T1000 (cell line): ENCODE results near the gene TRPM6.
"Not testable (repeated sequence)": the region's sequence is repeated elsewhere in the genome, so short reads cannot be mapped to it uniquely, and the experiment has no call there.

ENCODE experiments used
- DNase-seq: peaks from one replicate; lab custom pipeline; 2025; ENCODE audit warnings: mixed read lengths; lab: John Stamatoyannopoulos, UW

The TRPM6 gene

DNA sequence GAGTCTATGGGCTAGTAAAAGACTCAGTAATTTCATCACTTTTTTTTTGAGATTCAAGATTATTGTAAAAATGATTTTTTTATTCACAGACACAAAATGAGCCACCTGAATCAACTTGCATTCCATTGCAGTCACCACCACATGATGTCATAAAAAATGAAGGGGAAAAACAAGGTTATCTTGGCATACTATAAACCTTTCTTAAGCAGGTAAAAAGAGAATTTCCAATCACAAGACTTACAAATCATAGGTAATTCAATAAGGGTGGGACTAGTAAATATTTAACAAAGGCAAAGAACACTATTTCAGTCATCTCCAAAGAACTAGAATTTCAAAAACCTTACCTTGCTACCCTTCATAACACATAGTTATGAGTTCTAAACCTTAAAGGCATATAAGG, 30.7 kb downstream of the TRPM6 start:
- no peak for DNase-seq

DNA sequence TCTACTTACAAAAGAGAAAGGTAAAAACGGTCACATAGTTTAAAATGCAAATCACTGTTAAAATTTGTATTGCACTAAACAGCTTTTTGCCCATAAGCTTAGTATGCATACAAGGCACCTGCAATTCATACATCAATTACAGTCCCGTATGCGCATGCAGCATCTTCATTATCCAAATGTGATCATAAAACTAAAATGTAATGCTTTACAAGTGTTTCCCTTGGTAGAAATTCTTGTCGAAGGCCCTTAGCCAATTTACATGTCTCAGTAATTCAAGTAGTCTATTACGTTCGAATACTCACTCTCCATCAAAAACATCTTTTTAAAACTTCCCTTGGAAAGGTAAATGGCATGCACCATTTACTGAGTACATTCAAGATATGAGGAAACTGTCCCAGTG, 32.6 kb downstream of the TRPM6 start:
- DNase-seq: no peak

DNA sequence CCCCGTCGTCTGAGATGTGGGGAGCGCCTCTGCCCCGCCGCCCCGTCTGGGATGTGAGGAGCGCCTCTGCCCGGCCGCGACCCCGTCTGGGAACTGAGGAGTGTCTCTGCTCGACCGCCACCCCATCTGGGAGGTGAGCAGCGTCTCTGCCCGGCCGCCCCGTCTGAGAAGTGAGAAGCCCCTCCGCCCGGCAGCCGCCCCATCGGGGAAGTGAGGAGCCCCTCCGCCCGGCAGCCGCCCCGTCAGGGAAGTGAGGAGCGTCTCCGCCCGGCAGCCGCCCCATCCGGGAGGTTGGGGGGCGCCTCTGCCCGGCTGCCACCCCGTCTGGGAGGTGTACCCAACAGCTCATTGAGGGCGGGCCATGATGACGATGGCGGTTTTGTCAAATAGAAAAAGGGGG, 34.7 kb downstream of the TRPM6 start:
- not testable (repeated sequence) for DNase-seq

DNA sequence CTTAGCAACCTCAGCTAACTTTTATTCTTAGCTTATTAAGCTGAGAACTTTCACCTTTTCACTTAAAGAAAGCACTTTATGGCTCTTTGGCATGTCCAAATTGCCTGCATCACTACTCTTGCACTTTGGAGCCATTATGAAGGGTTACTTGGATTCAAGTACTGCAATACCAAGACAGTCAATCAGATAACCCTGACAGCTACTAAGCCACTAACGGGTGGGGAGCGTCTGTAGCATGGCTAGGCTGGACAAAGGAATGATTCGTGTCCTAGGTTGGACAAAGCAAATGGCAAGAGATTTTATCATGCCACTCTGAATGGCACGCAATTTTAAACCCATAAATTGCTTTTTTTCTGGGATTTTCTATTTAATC, 39.6 kb downstream of the TRPM6 start:
- DNase-seq: no peak

DNA sequence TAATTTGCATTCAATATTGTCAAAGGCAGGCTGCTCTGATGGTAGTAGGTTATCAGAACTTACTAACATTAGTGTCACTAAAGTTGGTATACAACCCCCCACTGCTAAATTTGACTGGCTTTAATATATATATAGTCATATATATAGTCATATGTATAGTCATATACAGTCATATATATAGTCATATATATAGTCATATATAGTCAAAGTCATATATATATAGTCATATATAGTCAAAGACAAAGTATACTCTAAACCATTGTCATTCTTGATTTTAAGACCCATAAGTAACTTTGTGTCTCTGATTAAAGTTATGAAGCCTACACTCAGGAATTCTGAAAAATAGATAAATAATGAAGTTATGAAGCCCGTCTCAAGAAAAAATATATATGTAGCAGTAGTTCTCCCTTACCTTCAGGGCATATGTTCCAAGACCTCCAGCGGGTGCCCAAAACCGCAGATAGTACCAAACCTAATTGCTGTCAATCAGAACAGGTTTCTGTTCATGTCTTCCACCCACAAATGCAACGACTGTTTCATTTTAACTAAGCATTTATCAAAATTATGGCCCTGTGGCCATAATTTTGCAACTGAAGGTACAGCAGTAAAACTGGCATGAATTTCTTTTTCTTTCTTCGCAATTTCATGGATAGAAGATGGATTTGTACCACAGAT, 40.1 kb downstream of the TRPM6 start:
- no peak for DNase-seq

DNA sequence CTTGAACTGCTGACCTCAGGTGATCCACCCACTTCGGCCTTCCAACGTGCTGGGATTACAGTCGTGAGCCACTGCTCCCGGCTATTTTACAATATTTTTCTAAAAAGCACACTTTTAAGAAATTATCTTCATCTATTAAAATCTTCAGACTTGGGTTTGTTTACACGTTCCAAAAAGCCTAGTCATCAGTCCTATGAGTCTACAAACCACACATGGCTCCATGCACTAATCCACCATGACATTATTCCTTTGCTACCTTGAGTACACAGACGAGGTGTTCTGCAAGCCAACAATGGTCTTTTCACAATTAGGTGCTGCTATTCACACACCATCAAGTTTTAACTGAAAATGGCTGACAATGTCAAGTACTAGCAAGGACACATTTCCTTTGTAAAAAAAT, 41.0 kb downstream of the TRPM6 start:
- DNase-seq: no peak

DNA sequence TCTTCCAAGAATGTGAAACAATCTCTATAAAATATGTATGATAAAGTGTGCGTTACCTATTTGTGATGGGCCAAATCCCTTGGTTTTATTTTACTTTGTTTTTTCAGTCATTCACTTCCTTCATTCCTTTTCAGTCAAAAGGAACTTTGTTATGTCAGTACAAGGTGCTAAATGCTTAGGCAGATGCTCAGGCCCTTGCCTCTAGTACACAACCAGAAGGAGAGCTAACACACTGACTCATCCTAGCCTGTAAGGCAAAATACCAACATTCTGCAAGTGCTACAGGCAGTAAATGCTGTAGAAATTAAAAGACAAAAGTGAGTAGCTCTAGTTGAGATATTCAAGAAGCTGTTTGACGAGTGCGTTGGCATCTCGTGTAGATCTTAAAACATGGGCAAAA, 49.4 kb downstream of the TRPM6 start:
- DNase-seq: no peak

DNA sequence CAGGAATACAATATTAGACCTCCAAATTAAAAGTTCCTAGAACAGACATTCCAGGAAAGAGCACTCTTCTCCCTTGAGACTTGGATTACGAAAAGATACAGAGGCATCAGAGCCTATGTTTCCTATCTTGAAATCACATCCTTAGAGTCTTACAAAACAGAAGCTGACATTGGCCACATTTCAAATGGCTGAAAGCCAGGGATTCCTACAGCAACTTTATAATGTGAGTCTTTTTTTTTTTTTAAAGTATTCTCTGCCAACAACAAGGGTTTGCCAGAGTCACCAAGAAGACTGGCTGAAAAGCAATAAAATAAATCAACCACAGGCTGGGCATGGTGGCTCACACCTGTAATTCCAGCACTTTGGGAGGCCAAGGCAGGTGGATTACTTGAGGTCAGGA, 63.1 kb downstream of the TRPM6 start:
- DNase-seq: peak; percentile 45

DNA sequence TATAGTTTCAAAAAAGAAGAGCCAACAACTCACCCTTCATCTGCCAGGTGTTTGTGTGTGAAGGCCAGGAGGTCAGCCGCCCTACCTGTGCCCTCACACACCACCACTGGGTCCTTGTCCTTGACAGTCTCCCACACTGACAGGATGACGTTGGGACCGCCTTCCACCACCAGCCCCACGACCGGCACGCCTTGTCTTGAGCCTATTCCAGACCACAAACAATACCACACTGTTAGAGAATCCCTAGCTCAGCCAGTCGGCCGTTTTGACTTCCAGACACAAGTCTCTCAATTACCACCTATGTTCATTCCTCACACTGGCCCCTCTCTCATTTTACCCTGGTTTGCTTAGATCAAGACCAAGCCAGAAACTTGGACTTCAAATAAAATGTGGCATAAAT, 66.1 kb downstream of the TRPM6 start:
- DNase-seq: no peak

DNA sequence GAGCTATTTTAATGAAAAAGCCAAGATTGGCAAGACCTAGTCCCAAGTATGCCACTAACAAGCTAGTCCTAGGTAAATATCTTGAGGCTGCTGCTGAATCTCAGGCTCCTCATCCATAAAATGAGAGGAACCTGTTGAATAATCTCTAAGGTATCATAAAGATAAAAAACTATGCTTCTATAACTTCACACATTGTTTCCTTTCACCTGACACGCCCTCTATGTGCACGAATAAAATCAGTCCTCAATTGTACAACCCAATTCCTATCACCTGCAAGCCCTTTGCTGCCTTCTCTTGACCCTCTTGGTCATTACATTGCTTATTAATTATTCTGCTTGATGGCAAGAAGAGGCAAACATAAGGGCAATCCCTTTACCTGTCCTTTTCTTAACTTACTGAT, 69.9 kb downstream of the TRPM6 start:
- DNase-seq: no peak

DNA sequence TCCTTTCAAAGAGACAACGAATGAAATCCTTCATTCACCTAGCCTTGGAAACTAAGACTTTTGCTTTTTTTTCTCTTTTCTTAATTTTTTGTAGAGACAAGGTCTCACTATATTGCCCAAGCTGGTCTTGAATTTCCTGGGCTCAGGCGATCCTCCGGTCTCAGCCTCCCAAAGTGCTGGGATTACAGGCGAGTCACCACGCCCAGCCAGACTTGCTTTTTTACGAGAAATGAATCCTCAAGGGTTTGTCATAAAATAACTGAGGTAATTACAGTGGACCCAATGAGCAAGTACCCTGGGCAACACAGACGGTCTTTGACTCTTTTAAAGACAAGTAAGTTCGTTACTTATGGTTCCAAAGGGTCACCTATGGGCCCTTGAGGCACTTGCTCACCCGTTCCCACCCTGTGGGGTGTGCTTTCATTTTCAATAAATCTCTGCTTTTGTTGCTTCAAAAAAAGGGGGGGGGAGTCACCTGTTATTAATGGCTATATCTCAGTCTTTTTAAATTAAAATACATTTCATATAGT, 70.4 kb downstream of the TRPM6 start:
- no peak for DNase-seq

DNA sequence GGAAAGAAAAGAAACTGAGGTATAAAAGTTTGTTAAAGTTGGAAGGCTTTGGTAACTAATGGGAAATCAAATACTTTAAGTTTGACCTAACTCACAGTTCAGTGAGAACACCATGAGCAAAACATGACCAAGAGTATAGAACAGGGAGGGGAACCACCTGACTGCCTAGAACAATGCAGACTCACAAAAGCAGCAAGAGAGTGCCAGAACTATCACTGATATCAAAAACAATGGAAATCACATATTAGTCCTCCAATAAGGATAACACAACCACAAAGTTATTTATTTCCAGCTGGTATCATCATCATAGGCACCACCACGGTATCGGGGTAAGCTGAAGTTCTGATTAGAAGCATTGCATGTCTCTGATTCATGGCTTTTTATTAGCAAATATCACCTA, 77.5 kb downstream of the TRPM6 start:
- DNase-seq: no peak

DNA sequence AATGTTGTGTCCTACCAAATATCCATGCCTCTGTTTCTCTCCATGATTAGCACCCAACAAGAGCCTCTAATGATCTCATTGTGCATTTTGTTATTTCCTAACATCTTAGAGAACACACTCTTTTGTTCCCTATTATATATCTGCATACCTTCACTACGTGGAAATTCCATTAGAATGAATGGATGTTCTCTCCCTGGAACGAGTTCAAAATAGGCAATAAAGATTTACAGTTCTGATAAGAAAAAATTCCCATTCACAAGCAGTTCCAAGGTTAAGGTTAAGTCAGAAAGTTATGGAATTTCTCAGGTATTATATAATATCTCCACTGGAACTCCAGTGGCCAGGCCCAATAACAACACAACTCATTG, 83.7 kb downstream of the TRPM6 start:
- DNase-seq: no peak

DNA sequence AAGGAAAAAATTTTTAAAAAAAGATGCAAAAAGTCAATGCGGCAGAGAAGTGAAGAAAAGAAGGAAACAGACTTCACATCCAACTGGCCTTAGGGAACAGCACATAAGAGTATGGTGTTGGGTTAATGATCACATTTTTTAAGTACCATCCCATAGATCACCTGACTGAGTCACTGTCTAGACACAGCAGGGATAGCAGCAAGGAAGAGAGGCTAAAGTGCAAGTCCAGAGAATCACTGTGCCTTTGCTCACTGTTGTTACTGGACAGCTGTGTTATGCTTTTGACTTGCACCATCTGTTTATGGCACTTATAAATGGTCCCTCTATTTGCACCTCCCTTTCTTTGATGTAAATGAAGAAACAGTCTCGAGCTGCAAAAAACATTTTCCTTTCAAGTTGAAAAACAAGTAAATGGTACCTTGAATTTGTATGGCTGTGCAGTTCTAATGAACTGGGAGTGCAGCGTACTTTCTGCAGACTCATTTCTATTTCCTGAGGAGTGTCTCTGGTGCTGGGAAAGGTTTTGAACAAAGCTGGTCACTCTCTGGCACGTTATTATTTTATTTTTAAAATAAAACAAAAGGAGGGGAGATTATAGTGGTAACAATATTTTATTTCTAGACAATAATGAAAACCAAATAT, 84.2 kb downstream of the TRPM6 start:
- DNase-seq: no peak

DNA sequence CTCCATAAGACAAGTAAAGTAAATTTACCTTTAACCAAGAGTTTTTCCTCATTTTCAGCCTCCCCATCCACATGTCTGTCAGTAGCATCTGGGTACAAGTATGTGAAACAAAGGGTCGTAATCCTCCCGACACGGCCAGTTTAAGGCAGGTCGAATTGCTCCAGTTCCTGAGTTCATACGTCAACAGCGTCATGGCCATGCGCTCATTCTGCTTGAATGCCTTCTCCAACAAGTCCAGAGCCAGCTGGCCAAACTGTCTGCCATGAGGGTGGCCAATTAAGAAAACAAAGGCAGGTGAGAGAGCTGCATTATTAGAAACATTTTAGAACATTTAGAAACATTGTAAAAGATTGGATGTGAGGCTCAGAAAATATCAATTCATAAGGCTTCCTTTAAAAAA, 87.5 kb downstream of the TRPM6 start:
- no peak for DNase-seq

DNA sequence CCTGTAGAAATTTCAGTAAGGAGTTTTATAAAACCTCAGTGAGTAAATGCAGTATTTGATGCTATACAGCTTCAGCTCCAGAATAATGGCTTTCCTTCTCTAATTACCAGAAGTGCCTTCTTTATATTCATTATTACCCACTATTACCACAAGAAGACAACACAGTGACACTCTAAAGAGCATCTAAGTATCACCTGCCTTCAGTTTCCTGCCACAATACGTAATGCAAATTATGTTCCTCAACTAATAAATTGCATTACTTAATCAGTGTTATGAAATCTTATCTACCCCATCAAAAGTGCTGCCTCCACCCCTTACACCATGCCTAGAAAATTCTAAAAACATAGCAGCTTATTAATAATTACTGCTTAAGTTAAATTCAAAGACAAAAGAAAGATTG, 91.9 kb downstream of the TRPM6 start:
- DNase-seq: no peak

DNA sequence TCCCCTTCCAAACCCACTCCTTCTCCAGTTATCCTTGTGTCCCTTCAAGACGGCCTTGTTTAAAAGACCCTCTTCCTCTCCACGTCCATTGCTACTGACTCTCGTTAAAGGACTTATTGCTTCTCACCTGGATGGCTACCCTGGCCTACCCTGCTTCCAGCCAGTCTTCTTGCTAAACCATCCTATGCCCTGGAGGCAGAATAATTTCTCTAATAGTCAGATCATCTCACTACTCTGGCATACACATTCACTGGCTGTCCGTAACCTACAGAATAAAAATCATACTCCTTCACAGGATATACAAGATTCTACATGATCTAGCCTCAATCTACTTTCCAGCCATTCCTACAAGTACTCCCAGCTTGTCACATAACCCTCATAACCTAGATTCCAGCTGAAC, 92.6 kb downstream of the TRPM6 start:
- DNase-seq: no peak

DNA sequence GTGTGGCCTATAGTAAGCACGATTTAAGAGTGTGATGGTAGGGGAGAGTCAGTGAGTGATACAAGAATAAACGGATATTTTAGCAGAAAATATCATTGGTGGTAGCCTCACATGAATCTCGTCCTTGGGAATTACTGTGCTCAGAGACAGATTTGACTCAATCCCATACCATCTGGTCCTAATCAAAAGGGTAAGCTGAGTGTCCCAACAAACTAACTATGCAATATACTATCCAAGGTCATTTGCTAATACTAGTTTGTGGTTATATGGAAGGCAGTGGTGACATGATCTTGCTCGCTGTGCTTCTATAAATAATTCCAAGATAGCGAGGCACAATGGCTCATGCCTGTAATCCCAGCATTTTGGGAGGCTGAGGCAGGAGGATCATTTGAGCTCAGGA, 103.2 kb downstream of the TRPM6 start:
- DNase-seq: no peak

DNA sequence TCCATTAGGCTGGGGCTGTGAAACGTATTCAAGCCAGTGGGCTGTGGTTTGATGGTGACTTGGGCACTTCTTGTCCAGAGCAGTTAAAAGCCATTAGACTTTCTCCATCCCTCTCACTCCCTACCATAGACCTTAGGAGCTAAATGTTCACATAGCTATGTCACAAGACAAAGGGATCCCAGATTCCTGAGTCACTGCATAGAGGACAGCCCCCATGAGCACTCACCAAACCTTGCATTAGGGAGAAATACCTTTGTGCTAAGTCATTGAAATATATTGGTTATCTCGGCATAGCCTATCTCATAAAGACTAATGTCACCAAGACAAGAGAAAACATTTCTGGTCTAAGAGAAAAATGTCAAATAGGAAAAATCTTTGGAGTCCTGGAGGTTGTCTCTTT, 104.3 kb downstream of the TRPM6 start:
- DNase-seq: no peak

DNA sequence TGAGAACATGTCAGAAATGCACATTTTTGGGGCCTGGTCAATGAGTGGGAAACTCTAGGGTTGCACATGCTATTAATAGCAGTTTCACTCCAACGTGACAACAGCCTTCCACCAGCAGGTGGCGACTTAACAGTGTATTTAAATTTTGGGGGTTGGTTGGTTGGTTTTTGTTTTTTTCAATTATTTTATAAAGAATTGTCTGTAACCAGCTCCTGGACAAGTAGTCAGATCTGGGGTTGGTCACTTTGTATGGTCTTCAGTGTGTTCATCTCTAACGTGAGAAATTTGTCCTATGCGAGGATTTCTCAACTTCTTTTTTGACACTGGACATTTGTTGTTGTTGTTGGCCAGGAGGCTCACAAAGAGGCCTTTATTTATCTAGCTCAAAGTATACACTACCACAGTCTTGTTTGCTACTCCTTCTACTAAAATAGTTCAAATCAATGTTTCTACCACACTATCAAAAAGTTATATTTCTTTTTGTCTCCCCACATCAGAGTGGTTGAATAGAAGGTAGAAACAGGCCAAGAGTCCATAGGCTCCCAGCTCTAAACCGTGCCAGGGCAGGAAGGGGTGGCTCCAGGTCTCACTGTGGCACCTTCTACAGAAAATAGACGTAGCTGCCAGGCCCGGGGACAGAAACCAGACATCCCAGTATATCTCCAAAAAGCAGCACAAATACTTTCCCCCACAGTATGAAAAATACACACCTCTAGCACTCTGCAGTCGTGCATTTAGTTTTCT, 110.4 kb downstream of the TRPM6 start:
- DNase-seq: peak; percentile 17

DNA sequence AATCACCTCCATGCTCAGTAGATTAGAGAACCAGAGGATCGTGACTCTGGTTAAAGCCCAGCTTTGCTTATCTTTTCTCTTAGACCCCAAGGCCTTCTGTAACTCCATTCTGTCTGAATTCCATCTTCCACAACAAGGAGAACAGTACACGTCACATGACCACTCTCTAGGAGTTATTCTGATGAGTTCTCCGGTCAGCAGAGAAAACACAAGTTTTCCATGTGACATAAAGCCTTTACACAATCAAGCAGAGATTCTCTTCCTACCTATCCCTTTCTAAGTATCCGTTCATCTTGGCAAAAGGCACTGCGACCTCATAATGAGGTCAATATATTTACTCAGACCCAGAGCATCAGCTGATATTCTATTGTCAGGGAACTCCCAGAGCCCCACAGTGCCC, 112.3 kb downstream of the TRPM6 start:
- no peak for DNase-seq

DNA sequence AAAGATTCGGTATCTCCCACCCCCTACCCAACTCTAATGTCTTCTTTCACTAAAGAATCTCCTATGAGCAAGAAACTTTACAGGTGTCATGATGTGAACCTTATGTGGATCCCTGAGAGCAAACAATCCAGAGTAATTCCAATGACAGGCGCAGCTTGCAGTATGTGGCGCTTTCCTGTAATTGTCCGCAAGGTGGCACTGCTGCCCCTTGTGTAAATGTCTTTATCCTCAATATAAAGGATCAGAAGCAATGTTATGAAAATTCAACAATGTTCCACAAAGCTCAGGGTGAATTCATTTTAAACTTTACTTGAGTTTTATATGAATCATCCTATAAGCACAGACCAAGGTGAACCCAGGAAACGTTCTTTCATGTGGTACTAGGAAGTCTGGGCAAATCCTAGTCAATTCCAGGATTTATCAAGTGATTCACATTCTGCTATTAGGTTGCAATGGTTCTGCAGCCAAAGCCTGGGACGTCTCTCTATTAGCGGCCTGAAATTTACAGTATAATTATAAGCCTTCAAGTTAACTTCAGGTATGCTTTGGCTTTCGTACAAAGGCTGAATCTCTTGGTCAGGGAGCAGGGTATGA, 113.7 kb downstream of the TRPM6 start:
- DNase-seq: peak; percentile 53

DNA sequence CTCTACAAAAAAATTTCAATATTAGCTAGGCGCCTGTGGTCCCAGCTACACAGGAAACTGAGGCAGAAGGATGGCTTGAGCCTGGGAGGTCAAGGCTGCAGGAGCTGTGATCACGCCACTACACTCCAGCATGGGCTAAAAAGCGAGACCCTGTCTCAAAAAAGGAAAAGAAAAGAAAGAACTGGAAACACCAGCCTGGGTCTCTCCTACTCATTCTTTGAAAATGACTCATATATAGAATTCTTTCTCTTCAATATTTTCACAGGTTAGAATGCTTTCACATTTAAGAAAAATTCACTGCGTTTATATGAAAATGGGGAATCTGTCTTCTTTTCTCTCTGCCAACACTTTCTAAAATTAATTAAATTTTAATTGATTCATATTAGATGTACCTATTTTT, 115.6 kb downstream of the TRPM6 start:
- no peak for DNase-seq
